ENCODE data around the gene RPS6KA2. TPM values are rescaled to one million over a fixed set of nuclear protein-coding genes. Genes with fewer than 3 reads are reported as not detected.

Gene RPS6KA2
- total RNA-seq, 1 experiment from 2014 or later: 12.3 TPM

- H2AFZ ChIP-seq (ENCODE audit: low read length): no peak overlapping the region
- Mint-ChIP-seq H3K27ac (no peak overlapping the region; a peak in 1 of 7 replicates), H3K4me1 (peaks cover 4 to 5% of the 10 kb centered on the region in 2 experiments; a peak in 3 of 4 replicates)
Measured at GRCh38 chr6:166465671-166466087, 161.4 kb downstream of the RPS6KA2 start.

More at GRCh38 chr6:166465671-166466087, 161.4 kb downstream of the RPS6KA2 start:
- H3K23ac ChIP-seq (ENCODE audit: insufficient read length, low read depth, low read length): no peak overlapping the region
- H4K5ac ChIP-seq (ENCODE audit: insufficient read length, low read depth, low read length): no peak overlapping the region
- no peaks in the 10 kb centered on the region for H3K23me2 ChIP-seq (ENCODE audit: insufficient read length, low read depth, low read length, poor library complexity, severe bottlenecking)
- H3K14ac ChIP-seq (ENCODE audit: insufficient read depth, low read length): no peak overlapping the region
- H3T11ph ChIP-seq (ENCODE audit: low read length): no peak overlapping the region
- no peaks in the 10 kb centered on the region for H3K4me1 ChIP-seq (ENCODE audit: insufficient read depth, low read length)
- H3K4ac ChIP-seq (ENCODE audit: low read depth, low read length): no peak overlapping the region
- Mint-ChIP-seq H3K27me3 (ENCODE audit: low read depth) (no peaks in the 10 kb centered on the region), H3K36me3 (ENCODE audit: insufficient read depth in 1 of 3, low read depth in 3 of 3) (peaks cover 0 to 2% (median 0%) of the 10 kb centered on the region in 3 experiments; a peak in 4 of 7 replicates), H3K9me3 (no peaks in the 10 kb centered on the region), H3K4me3 (no peak overlapping the region)
- no peaks in the 10 kb centered on the region for H3K79me1 ChIP-seq (ENCODE audit: insufficient read depth, low read depth, low read length, poor library complexity, severe bottlenecking)
- no peaks in the 10 kb centered on the region for H3K9me3 ChIP-seq (ENCODE audit: control insufficient read depth, low read depth, low read length)
- WGBS (ENCODE audit: extremely low coverage, insufficient read length, low lambda C conversion rate): no CpG with 5 or more reads among the region's 11 CpGs
- H3K56ac ChIP-seq (ENCODE audit: insufficient read length, low read depth, low read length): no peak overlapping the region
- no peak overlapping the region for H4K8ac ChIP-seq (replicated peaks; ENCODE audit: insufficient read length, low read depth, low read length)
- H3K79me2 ChIP-seq (ENCODE audit: insufficient read depth, low read length): no peaks in the 10 kb centered on the region
- no peak overlapping the region for H2BK12ac ChIP-seq (ENCODE audit: insufficient read length, low read depth, low read length)
- no peak for DNase-seq
- H2BK20ac ChIP-seq (ENCODE audit: low read depth, low read length, poor library complexity, severe bottlenecking): no peak overlapping the region
- H3K18ac ChIP-seq (ENCODE audit: insufficient read length, low read depth, low read length): no peak overlapping the region
- TF ChIP-seq, protein P1, sequence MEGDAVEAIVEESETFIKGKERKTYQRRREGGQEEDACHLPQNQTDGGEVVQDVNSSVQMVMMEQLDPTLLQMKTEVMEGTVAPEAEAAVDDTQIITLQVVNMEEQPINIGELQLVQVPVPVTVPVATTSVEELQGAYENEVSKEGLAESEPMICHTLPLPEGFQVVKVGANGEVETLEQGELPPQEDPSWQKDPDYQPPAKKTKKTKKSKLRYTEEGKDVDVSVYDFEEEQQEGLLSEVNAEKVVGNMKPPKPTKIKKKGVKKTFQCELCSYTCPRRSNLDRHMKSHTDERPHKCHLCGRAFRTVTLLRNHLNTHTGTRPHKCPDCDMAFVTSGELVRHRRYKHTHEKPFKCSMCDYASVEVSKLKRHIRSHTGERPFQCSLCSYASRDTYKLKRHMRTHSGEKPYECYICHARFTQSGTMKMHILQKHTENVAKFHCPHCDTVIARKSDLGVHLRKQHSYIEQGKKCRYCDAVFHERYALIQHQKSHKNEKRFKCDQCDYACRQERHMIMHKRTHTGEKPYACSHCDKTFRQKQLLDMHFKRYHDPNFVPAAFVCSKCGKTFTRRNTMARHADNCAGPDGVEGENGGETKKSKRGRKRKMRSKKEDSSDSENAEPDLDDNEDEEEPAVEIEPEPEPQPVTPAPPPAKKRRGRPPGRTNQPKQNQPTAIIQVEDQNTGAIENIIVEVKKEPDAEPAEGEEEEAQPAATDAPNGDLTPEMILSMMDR (conservative IDR thresholded peaks at IDR 0.05): no peak
- no peak overlapping the region for H2BK120ac ChIP-seq (ENCODE audit: low read depth, low read length, poor library complexity, severe bottlenecking)
- no peaks in the 10 kb centered on the region for H3K27me3 ChIP-seq (ENCODE audit: insufficient read depth, low read length)
- H2BK15ac ChIP-seq (ENCODE audit: low read depth, low read length): no peak overlapping the region
- no peak overlapping the region for H2BK5ac ChIP-seq (ENCODE audit: insufficient read length, low read length)
- no peaks in the 10 kb centered on the region for H4K20me1 ChIP-seq (ENCODE audit: control insufficient read depth, insufficient read depth, insufficient read length)
- no peak overlapping the region for H4K91ac ChIP-seq (ENCODE audit: insufficient read length, low read depth, low read length)
- H3K27ac ChIP-seq (ENCODE audit: insufficient read length, low read depth, low read length): no peak overlapping the region
- H3K4me2 ChIP-seq (ENCODE audit: insufficient read depth, insufficient read length, low read length): no peak overlapping the region
- no peak overlapping the region for H2AK5ac ChIP-seq (ENCODE audit: insufficient read length, low read length)
- H3K9ac ChIP-seq (ENCODE audit: extremely low read depth, insufficient read length, low read length): no peak overlapping the region
